ENCODE data around the gene MDFI.

Gene MDFI

GRCh38 chr6:41637194-41638001, 870 bp upstream of the MDFI start:
- TF ChIP-seq POLR2A (IDR thresholded peaks at IDR 0.05; ENCODE audit: low read depth, low read length) (no peak), POLR2AphosphoS5 (IDR thresholded peaks at IDR 0.05; ENCODE audit: low read depth, low read length) (no peak), TAF1 (IDR thresholded peaks at IDR 0.05; ENCODE audit: borderline replicate concordance, low read depth, low read length) (no peak)
- no peak for DNase-seq (ENCODE audit: insufficient read length)
- no peak for FAIRE-seq

GRCh38 chr6:41638935-41639808, 904 bp downstream of the MDFI start:
- TF ChIP-seq POLR2A (IDR thresholded peaks at IDR 0.05; ENCODE audit: low read depth, low read length): no peak
- TF ChIP-seq TAF1 (IDR thresholded peaks at IDR 0.05; ENCODE audit: borderline replicate concordance, low read depth, low read length): no peak
- TF ChIP-seq POLR2AphosphoS5 (IDR thresholded peaks at IDR 0.05; ENCODE audit: low read depth, low read length): no peak
- DNase-seq (ENCODE audit: insufficient read length) (no peak), FAIRE-seq (no peak)

- no peak for TF ChIP-seq POLR2A (IDR thresholded peaks at IDR 0.05; ENCODE audit: low read depth, low read length)
- no peak for TF ChIP-seq TAF1 (IDR thresholded peaks at IDR 0.05; ENCODE audit: borderline replicate concordance, low read depth, low read length)
- TF ChIP-seq POLR2AphosphoS5 (IDR thresholded peaks at IDR 0.05; ENCODE audit: low read depth, low read length): no peak
- DNase-seq (ENCODE audit: insufficient read length) (no peak), FAIRE-seq (no peak)
These were observed 1.6 kb downstream of the MDFI start for GRCh38 chr6:41639809-41640371.

GRCh38 chr6:41640426-41640825, 2.2 kb downstream of the MDFI start:
- FAIRE-seq (no peak), DNase-seq (ENCODE audit: insufficient read length) (no peak)
- TF ChIP-seq POLR2AphosphoS5 (IDR thresholded peaks at IDR 0.05; ENCODE audit: low read depth, low read length) (no peak), POLR2A (IDR thresholded peaks at IDR 0.05; ENCODE audit: low read depth, low read length) (no peak), TAF1 (IDR thresholded peaks at IDR 0.05; ENCODE audit: borderline replicate concordance, low read depth, low read length) (no peak)

GRCh38 chr6:41641352-41641925, 3.2 kb downstream of the MDFI start:
- DNase-seq (ENCODE audit: insufficient read length): no peak
- no peak for FAIRE-seq
- TF ChIP-seq TAF1 (IDR thresholded peaks at IDR 0.05; ENCODE audit: borderline replicate concordance, low read depth, low read length): no peak
- no peak for TF ChIP-seq POLR2AphosphoS5 (IDR thresholded peaks at IDR 0.05; ENCODE audit: low read depth, low read length)
- TF ChIP-seq POLR2A (IDR thresholded peaks at IDR 0.05; ENCODE audit: low read depth, low read length): no peak

- FAIRE-seq (no peak), DNase-seq (ENCODE audit: insufficient read length) (no peak)
These were observed 4.1 kb downstream of the MDFI start for GRCh38 chr6:41642090-41642959.

GRCh38 chr6:41642960-41643898, 5.0 kb downstream of the MDFI start:
- no peak for TF ChIP-seq POLR2A (IDR thresholded peaks at IDR 0.05; ENCODE audit: low read depth, low read length)
- TF ChIP-seq TAF1 (IDR thresholded peaks at IDR 0.05; ENCODE audit: borderline replicate concordance, low read depth, low read length): no peak
- TF ChIP-seq POLR2AphosphoS5 (IDR thresholded peaks at IDR 0.05; ENCODE audit: low read depth, low read length): no peak
- no peak for DNase-seq (ENCODE audit: insufficient read length)
- no peak for FAIRE-seq

More at GRCh38 chr6:41642090-41642959, 4.1 kb downstream of the MDFI start:
- TF ChIP-seq POLR2AphosphoS5 (IDR thresholded peaks at IDR 0.05; ENCODE audit: low read depth, low read length) (no peak), POLR2A (IDR thresholded peaks at IDR 0.05; ENCODE audit: low read depth, low read length) (no peak), TAF1 (IDR thresholded peaks at IDR 0.05; ENCODE audit: borderline replicate concordance, low read depth, low read length) (no peak)

- no peak for FAIRE-seq
- TF ChIP-seq TAF1 (IDR thresholded peaks at IDR 0.05; ENCODE audit: borderline replicate concordance, low read depth, low read length): no peak
- no peak for TF ChIP-seq POLR2A (IDR thresholded peaks at IDR 0.05; ENCODE audit: low read depth, low read length)
- no peak for TF ChIP-seq POLR2AphosphoS5 (IDR thresholded peaks at IDR 0.05; ENCODE audit: low read depth, low read length)
- DNase-seq (ENCODE audit: insufficient read length): no peak
These were observed 5.6 kb downstream of the MDFI start for GRCh38 chr6:41643899-41644269.

GRCh38 chr6:41644297-41644879, 6.1 kb downstream of the MDFI start:
- DNase-seq (ENCODE audit: insufficient read length) (no peak), FAIRE-seq (no peak)
- no peak for TF ChIP-seq POLR2AphosphoS5 (IDR thresholded peaks at IDR 0.05; ENCODE audit: low read depth, low read length)
- TF ChIP-seq POLR2A (IDR thresholded peaks at IDR 0.05; ENCODE audit: low read depth, low read length): no peak
- TF ChIP-seq TAF1 (IDR thresholded peaks at IDR 0.05; ENCODE audit: borderline replicate concordance, low read depth, low read length): no peak
